Measurements from ENCODE around the gene LYZL2. TPM values are rescaled to one million over a fixed set of nuclear protein-coding genes. Genes with fewer than 3 reads are reported as not detected.

Gene LYZL2
- total RNA-seq, 1 experiment from 2014 or later, result not detected

DNA sequence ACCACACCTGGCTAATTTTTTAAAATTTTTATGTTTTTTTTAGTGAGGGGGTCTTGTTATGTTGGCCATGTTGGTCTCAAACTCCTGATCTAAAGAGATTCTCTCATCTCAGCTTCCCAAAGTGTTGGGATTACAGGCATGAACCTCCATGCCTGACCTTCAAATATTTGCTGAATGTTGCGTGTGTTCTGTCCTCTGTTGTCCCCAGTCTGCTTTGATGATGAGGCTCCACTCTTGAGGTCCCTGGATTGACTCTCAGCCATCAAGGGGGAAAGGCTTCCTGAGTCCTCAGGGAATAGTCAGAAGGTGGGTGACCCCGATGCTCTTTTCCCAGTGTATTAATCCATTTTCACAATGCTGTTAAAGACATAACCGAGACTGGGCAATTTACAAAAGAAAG lies 26.0 kb downstream of the LYZL2 start:
- no TSS peak for BruUV-seq (replicated peaks)
- no peaks in the 10 kb centered on the region for H3K36me3 Mint-ChIP-seq (ENCODE audit: insufficient read depth, unreplicated experiment)
- TF ChIP-seq, protein P1, sequence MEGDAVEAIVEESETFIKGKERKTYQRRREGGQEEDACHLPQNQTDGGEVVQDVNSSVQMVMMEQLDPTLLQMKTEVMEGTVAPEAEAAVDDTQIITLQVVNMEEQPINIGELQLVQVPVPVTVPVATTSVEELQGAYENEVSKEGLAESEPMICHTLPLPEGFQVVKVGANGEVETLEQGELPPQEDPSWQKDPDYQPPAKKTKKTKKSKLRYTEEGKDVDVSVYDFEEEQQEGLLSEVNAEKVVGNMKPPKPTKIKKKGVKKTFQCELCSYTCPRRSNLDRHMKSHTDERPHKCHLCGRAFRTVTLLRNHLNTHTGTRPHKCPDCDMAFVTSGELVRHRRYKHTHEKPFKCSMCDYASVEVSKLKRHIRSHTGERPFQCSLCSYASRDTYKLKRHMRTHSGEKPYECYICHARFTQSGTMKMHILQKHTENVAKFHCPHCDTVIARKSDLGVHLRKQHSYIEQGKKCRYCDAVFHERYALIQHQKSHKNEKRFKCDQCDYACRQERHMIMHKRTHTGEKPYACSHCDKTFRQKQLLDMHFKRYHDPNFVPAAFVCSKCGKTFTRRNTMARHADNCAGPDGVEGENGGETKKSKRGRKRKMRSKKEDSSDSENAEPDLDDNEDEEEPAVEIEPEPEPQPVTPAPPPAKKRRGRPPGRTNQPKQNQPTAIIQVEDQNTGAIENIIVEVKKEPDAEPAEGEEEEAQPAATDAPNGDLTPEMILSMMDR (IDR thresholded peaks at IDR 0.05; ENCODE audit: insufficient read depth in 1 of 2, low read depth in 1 of 2, low read length in 1 of 2, severe bottlenecking in 1 of 2, unreplicated experiment in 1 of 2), result no peak
- H3K4me1 Mint-ChIP-seq (ENCODE audit: low read depth, unreplicated experiment), result peaks cover 14% of the 10 kb centered on the region
- intact Hi-C loops (cut with micrococcal nuclease; ENCODE audit: unreplicated experiment), result no loop called here
- H3K36me3 ChIP-seq (ENCODE audit: control insufficient read depth, insufficient read depth, low read length), result no peaks in the 10 kb centered on the region
- no peaks in the 10 kb centered on the region for H3K27me3 Mint-ChIP-seq (ENCODE audit: insufficient read depth, unreplicated experiment)
- H3K27ac Mint-ChIP-seq (ENCODE audit: unreplicated experiment), result no peak overlapping the region
- H3K4me3 ChIP-seq (ENCODE audit: low read depth, low read length), result no peak overlapping the region
- CTCF ChIA-PET, result no interaction called here
- no peaks in the 10 kb centered on the region for H3K27me3 ChIP-seq (replicated peaks; ENCODE audit: control insufficient read depth, insufficient read depth, low read length)
- H3K9me3 ChIP-seq, result no peaks in the 10 kb centered on the region
- H3K4me1 ChIP-seq, result peaks cover 9% of the 10 kb centered on the region; the same call in 1 of the 2 replicates
- no peak for DNase-seq
- POLR2A ChIA-PET, result no interaction called here
- no peak overlapping the region for H3K4me3 Mint-ChIP-seq (ENCODE audit: unreplicated experiment)
- no peaks in the 10 kb centered on the region for H3K9me3 Mint-ChIP-seq (ENCODE audit: unreplicated experiment)

DNA sequence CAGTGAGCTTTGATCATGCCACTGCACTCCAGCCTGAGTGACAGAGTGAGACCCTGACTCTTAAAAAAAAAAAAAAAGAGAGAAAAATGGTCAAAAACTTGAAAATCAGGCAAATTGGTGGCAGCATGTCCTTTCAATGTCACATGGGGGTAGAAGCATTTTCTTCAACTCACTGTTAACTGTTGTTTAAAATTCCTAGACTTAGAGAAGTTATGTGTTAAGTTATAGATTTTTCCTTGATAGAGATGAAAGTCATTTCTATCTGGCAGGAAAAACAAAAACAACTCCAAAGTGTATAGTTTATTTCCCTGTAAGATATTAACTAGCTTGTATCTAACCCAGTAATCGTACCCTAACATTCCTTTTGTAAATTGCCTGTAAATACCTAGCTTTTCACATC lies 26.8 kb downstream of the LYZL2 start:
- TF ChIP-seq, protein P1 (IDR thresholded peaks at IDR 0.05; ENCODE audit: insufficient read depth in 1 of 2, low read depth in 1 of 2, low read length in 1 of 2, severe bottlenecking in 1 of 2, unreplicated experiment in 1 of 2), result no peak
- intact Hi-C loops (cut with micrococcal nuclease; ENCODE audit: unreplicated experiment), result no loop called here
- POLR2A ChIA-PET, result no interaction called here
- CTCF ChIA-PET, result no interaction called here
- H3K4me3 ChIP-seq (ENCODE audit: low read depth, low read length), result no peak overlapping the region
- no peak overlapping the region for H3K27ac Mint-ChIP-seq (ENCODE audit: unreplicated experiment)
- no peaks in the 10 kb centered on the region for H3K36me3 Mint-ChIP-seq (ENCODE audit: insufficient read depth, unreplicated experiment)
- no TSS peak for BruUV-seq (replicated peaks)
- H3K4me1 Mint-ChIP-seq (ENCODE audit: low read depth, unreplicated experiment), result peaks cover 14% of the 10 kb centered on the region
- H3K27me3 ChIP-seq (replicated peaks; ENCODE audit: control insufficient read depth, insufficient read depth, low read length), result no peaks in the 10 kb centered on the region
- no peaks in the 10 kb centered on the region for H3K9me3 Mint-ChIP-seq (ENCODE audit: unreplicated experiment)
- H3K4me3 Mint-ChIP-seq (ENCODE audit: unreplicated experiment), result no peak overlapping the region
- H3K36me3 ChIP-seq (ENCODE audit: control insufficient read depth, insufficient read depth, low read length), result no peaks in the 10 kb centered on the region
- peaks cover 9% of the 10 kb centered on the region; the same call in 1 of the 2 replicates for H3K4me1 ChIP-seq
- H3K27me3 Mint-ChIP-seq (ENCODE audit: insufficient read depth, unreplicated experiment), result no peaks in the 10 kb centered on the region
- no peak for DNase-seq
- H3K9me3 ChIP-seq, result no peaks in the 10 kb centered on the region

DNA sequence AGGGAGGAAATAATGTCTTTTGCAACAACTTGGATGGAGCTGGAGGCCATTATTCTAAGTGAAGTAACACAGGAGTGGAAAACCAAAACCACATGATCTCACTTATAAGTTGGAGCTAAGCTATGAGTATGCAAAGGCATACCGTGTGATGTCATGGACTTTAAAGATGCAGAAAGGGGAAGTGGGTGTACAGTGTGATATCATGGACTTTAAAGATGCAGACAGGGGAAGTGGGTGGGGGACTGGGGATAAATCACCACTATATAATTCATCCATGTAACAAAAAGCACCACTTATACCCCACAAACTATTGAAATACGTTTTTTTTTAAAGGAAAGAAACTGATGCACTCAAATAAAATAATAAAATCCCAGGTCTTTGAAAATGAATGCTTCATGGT lies 29.5 kb downstream of the LYZL2 start:
- CTCF ChIA-PET, result interaction anchor here (1.0 kb wide), 1 partner anchor 9 kb away, joined by 3 read pairs; no protein-coding TSS in a partner anchor

More for the DNA sequence above, 29.5 kb downstream of the LYZL2 start:
- Mint-ChIP-seq H3K36me3 (ENCODE audit: insufficient read depth, unreplicated experiment) (no peaks in the 10 kb centered on the region), H3K27me3 (ENCODE audit: insufficient read depth, unreplicated experiment) (no peaks in the 10 kb centered on the region), H3K9me3 (ENCODE audit: unreplicated experiment) (no peaks in the 10 kb centered on the region), H3K27ac (ENCODE audit: unreplicated experiment) (no peak overlapping the region), H3K4me1 (ENCODE audit: low read depth, unreplicated experiment) (peaks cover 3% of the 10 kb centered on the region), H3K4me3 (ENCODE audit: unreplicated experiment) (no peak overlapping the region)
- DNase-seq, result no peak
- H3K36me3 ChIP-seq (ENCODE audit: control insufficient read depth, insufficient read depth, low read length), result no peaks in the 10 kb centered on the region
- intact Hi-C loops (cut with micrococcal nuclease; ENCODE audit: unreplicated experiment), result no loop called here
- 0 out of 2 replicates have a peak, but pooled peaks cover 4% of the 10 kb centered on the region for H3K4me1 ChIP-seq
- TF ChIP-seq, protein P1 (IDR thresholded peaks at IDR 0.05; ENCODE audit: insufficient read depth in 1 of 2, low read depth in 1 of 2, low read length in 1 of 2, severe bottlenecking in 1 of 2, unreplicated experiment in 1 of 2), result no peak
- H3K9me3 ChIP-seq, result no peaks in the 10 kb centered on the region
- H3K27me3 ChIP-seq (replicated peaks; ENCODE audit: control insufficient read depth, insufficient read depth, low read length), result no peaks in the 10 kb centered on the region
- POLR2A ChIA-PET, result no interaction called here
- BruUV-seq (replicated peaks), result no TSS peak
- H3K4me3 ChIP-seq (ENCODE audit: low read depth, low read length), result no peak overlapping the region
